ENCODE results near the gene KRT79. TPM values are rescaled to one million over a fixed set of nuclear protein-coding genes. Genes with fewer than 3 reads are reported as not detected.

The KRT79 gene
- total RNA-seq, 8 experiments from 2014 or later, result 0.32 to 0.90 TPM; not detected in 6

DNA sequence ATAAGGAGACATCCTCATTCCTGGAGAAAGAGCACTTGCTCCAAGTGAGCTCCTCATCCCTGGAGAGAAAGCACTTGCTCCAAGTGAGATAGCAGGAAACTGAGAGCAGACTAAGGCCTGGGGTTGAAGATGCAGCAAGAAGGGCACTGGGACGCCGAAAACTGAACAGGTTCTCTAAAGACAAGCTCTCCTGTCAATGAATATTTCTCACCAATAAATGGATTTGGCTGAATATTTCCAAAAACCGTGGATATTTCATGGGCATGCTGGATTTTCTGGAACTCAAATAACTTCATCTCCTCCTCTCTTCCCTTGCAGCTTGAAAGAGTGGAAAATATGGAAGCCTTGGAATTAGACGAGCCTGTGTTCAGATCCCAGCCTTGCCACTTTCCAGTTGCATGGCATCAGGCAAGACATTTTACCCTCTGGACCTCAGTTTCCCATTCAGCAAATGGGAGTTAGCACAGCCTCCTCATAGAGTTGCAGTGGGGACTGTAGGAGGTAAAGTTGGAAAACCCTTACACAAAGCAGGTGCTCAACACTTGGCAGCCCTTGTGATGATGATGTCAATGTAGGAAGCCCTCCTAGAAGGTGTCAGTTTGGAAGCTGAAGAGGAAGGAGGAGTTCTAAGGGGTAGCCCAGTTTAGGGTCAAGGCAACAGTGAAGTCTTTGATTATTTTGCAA is 52.6 kb downstream of the KRT79 start:
- in situ Hi-C loops (cut with MboI; ENCODE audit: low pct_unique_long_range_greater_than_20kb in 2 of 9, low sequenced_read_pairs in 9 of 9, unreplicated experiment in 9 of 9), result no loop called here

GRCh38 chr12:52779914-52780313 is 54.2 kb downstream of the KRT79 start:
- H3K27ac ChIP-seq, result no peak overlapping the region
- no peaks in the 10 kb centered on the region for H3K4me1 ChIP-seq (replicated peaks in 1 of 2)
- ATAC-seq (replicated peaks in 6 of 8), result no peak
- in situ Hi-C loops (cut with MboI; ENCODE audit: low pct_unique_long_range_greater_than_20kb in 2 of 9, low sequenced_read_pairs in 9 of 9, unreplicated experiment in 9 of 9), result no loop called here
- no peak overlapping the region for H3K4me3 ChIP-seq
- 43 to 100% (median 72%) methylated on average over 1 to 6 of the region's 6 CpGs; no CpG with 5 or more reads in 2 of the 10 experiments for WGBS, 10 experiments

More for the DNA sequence above, 52.6 kb downstream of the KRT79 start:
- Histone ChIP-seq H3K27ac (no peak overlapping the region), H3K4me1 (replicated peaks in 1 of 2) (no peaks in the 10 kb centered on the region), H3K4me3 (no peak overlapping the region)
- ATAC-seq (replicated peaks in 6 of 8), result no peak
- 20 to 70% (median 40%) methylated on average over 1 to 4 of the region's 4 CpGs; no CpG with 5 or more reads in 1 of the 10 experiments for WGBS, 10 experiments

DNA sequence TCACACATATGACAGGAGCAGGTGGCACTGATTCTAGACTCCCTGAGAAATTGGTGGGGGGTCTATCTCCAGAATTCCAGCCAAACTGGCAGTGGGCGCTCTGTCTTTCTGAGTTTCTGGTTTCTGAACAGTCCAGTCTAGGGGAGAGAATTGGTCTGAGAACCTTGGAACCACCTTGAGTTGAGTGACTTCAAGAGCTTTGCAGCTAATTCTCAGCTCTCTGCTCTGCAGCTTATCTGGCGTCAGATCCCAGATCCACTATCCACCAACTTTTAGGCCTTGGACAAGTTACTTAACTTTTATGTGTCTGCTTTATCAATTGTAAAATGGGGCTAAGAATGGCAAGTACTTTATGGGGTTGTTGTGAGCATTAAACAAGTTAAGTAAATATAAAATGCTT is 55.3 kb downstream of the KRT79 start:
- H3K4me1 ChIP-seq (replicated peaks in 1 of 2), result no peaks in the 10 kb centered on the region
- no peak for ATAC-seq (replicated peaks in 6 of 8)
- no peak overlapping the region for H3K27ac ChIP-seq
- H3K4me3 ChIP-seq, result no peak overlapping the region
- in situ Hi-C loops (cut with MboI; ENCODE audit: low pct_unique_long_range_greater_than_20kb in 2 of 9, low sequenced_read_pairs in 9 of 9, unreplicated experiment in 9 of 9), result no loop called here
- WGBS, 10 experiments, result 37 to 100% (median 82%) methylated on average over 1 to 2 of the region's 2 CpGs; no CpG with 5 or more reads in 4 of the 10 experiments

DNA sequence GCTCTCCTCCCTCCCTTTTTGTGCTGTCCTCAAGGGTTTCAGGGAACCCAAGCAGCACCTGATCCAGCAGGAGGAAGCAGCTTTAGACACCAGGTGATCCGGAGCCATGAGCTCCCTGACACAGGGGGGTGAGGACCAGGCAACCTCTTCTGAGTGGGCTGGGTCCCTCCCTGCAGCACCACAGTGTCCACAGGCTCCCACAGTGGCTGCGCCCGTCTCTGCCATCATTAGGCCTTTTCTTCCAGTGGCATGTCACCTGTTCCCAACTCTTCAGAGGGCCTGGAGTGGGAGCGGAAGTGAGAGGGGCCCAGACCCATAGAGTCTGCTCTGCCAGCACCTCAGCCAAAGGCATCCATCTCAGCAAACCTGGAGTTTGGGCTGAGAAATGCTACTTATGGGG is 56.5 kb downstream of the KRT79 start:
- no peaks in the 10 kb centered on the region for H3K4me1 ChIP-seq (replicated peaks in 1 of 2)
- no peak for ATAC-seq (replicated peaks in 6 of 8)
- in situ Hi-C loops (cut with MboI; ENCODE audit: low pct_unique_long_range_greater_than_20kb in 2 of 9, low sequenced_read_pairs in 9 of 9, unreplicated experiment in 9 of 9), result no loop called here
- no peak overlapping the region for H3K27ac ChIP-seq
- H3K4me3 ChIP-seq, result no peak overlapping the region
- WGBS, 10 experiments, result 20 to 80% (median 65%) methylated on average over 1 to 2 of the region's 4 CpGs; no CpG with 5 or more reads in 6 of the 10 experiments

DNA sequence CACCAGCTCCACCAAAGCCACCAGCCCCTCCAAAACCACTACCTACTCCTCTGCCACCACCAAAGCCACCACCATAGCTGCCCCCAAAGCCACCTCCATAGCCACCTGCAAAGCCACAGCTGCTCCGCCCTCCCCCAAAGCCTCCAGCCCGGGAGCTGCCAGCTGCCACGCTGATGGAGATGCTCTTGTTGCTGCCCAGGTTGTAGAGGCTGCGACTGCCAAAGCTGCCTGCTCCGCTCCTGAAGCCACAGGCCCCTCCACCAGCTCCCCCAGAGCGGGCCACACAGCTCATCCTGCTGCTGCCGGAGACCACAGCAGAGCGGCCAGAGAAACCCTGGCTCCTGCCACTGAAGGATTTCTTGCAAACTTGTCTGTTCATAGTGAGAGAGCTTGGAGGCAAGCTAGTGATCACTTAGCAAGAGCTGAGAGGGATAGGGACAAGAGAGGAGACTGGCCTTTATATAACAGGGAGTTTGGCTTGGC is 57.2 kb downstream of the KRT79 start, which contains the start of gene KRT76:
KRT76 (minus strand) TSS at position 433 of the 483 bp plus-strand sequence; CDS start at position 379, 54 bp downstream.
- WGBS, 10 experiments, result 17 to 80% (median 65%) methylated on average over 1 to 2 of the region's 8 CpGs; no CpG with 5 or more reads in 7 of the 10 experiments
- no peak for ATAC-seq (replicated peaks in 6 of 8)
- Histone ChIP-seq H3K27ac (no peak within 1 kb of the TSS), H3K4me1 (replicated peaks in 1 of 2) (no peaks in the 10 kb centered on the region), H3K4me3 (no peak within 1 kb of the TSS)
- in situ Hi-C loops (cut with MboI; ENCODE audit: low pct_unique_long_range_greater_than_20kb in 2 of 9, low sequenced_read_pairs in 9 of 9, unreplicated experiment in 9 of 9), result no loop called here

- H3K4me1 ChIP-seq (replicated peaks in 1 of 2), result no peaks in the 10 kb centered on the region
- no peak overlapping the region for H3K27ac ChIP-seq
- H3K4me3 ChIP-seq, result no peak overlapping the region
- in situ Hi-C loops (cut with MboI; ENCODE audit: low pct_unique_long_range_greater_than_20kb in 2 of 9, low sequenced_read_pairs in 9 of 9, unreplicated experiment in 9 of 9), result no loop called here
- WGBS, 10 experiments, result 100% methylated on average over 1 of the region's 5 CpGs; no CpG with 5 or more reads in 9 of the 10 experiments
- no peak for ATAC-seq (replicated peaks in 6 of 8)
These were observed 57.7 kb downstream of the KRT79 start for GRCh38 chr12:52776435-52776834.

GRCh38 chr12:52774629-52775250 is 59.4 kb downstream of the KRT79 start:
- in situ Hi-C loops (cut with MboI; ENCODE audit: low pct_unique_long_range_greater_than_20kb in 2 of 9, low sequenced_read_pairs in 9 of 9, unreplicated experiment in 9 of 9), result no loop called here
- no peaks in the 10 kb centered on the region for H3K4me1 ChIP-seq (replicated peaks in 1 of 2)
- no peak overlapping the region for H3K4me3 ChIP-seq
- 48 to 79% (median 56%) methylated on average over 4 to 5 of the region's 8 CpGs; no CpG with 5 or more reads in 6 of the 10 experiments for WGBS, 10 experiments
- peak in 1 of 8 experiments; percentile 35 for ATAC-seq (replicated peaks in 6 of 8)
- H3K27ac ChIP-seq, result no peak overlapping the region

GRCh38 chr12:52772772-52773171 is 61.3 kb downstream of the KRT79 start:
- H3K27ac ChIP-seq, result no peak overlapping the region
- no peak for ATAC-seq (replicated peaks in 6 of 8)
- no peaks in the 10 kb centered on the region for H3K4me1 ChIP-seq (replicated peaks in 1 of 2)
- 25 to 80% (median 60%) methylated on average over 1 to 3 of the region's 3 CpGs; no CpG with 5 or more reads in 4 of the 10 experiments for WGBS, 10 experiments
- H3K4me3 ChIP-seq, result no peak overlapping the region
- in situ Hi-C loops (cut with MboI; ENCODE audit: low pct_unique_long_range_greater_than_20kb in 2 of 9, low sequenced_read_pairs in 9 of 9, unreplicated experiment in 9 of 9), result no loop called here

GRCh38 chr12:52772188-52772587 is 61.9 kb downstream of the KRT79 start:
- 30 to 80% (median 64%) methylated on average over 2 to 3 of the region's 4 CpGs; no CpG with 5 or more reads in 4 of the 10 experiments for WGBS, 10 experiments
- in situ Hi-C loops (cut with MboI; ENCODE audit: low pct_unique_long_range_greater_than_20kb in 2 of 9, low sequenced_read_pairs in 9 of 9, unreplicated experiment in 9 of 9), result no loop called here
- no peak overlapping the region for H3K4me3 ChIP-seq
- no peak overlapping the region for H3K27ac ChIP-seq
- no peak for ATAC-seq (replicated peaks in 6 of 8)
- H3K4me1 ChIP-seq (replicated peaks in 1 of 2), result no peaks in the 10 kb centered on the region

GRCh38 chr12:52771505-52771904 is 62.6 kb downstream of the KRT79 start:
- no peak overlapping the region for H3K4me3 ChIP-seq
- no peak overlapping the region for H3K27ac ChIP-seq
- in situ Hi-C loops (cut with MboI; ENCODE audit: low pct_unique_long_range_greater_than_20kb in 2 of 9, low sequenced_read_pairs in 9 of 9, unreplicated experiment in 9 of 9), result no loop called here
- no peaks in the 10 kb centered on the region for H3K4me1 ChIP-seq (replicated peaks in 1 of 2)
- 6 to 100% (median 60%) methylated on average over 1 to 3 of the region's 4 CpGs; no CpG with 5 or more reads in 4 of the 10 experiments for WGBS, 10 experiments
- ATAC-seq (replicated peaks in 6 of 8), result no peak

Other genes starting within 250 kb of the KRT79 start
- gene KRT72, start 232.8 kb downstream of the KRT79 start, total RNA-seq, result under 1 TPM in 1 of 8 experiments, not detected in 7; 0.21 TPM
- gene KRT73, start 215.8 kb downstream of the KRT79 start, total RNA-seq, result under 1 TPM in 4 of 8 experiments, not detected in 4; 0.17 to 0.24 (median 0.21) TPM
- gene KRT2, start 182.1 kb downstream of the KRT79 start, total RNA-seq, result under 1 TPM in 4 of 8 experiments, not detected in 4; 0.08 to 0.62 (median 0.35) TPM
- gene KRT1, start 153.9 kb downstream of the KRT79 start, total RNA-seq, result under 1 TPM in 3 of 8 experiments, not detected in 5; 0.17 to 0.24 (median 0.20) TPM
- under 1 TPM in 4 of 8 experiments, not detected in 4; 0.09 to 0.38 (median 0.21) TPM for gene KRT77, start 130.8 kb downstream of the KRT79 start, total RNA-seq
- under 1 TPM in 5 of 8 experiments, not detected in 3; 0.08 to 0.38 (median 0.14) TPM for gene KRT76, start 57.0 kb downstream of the KRT79 start, total RNA-seq
- under 1 TPM in 4 of 8 experiments, not detected in 4; 0.24 to 0.66 (median 0.25) TPM for gene KRT3, start 38.2 kb downstream of the KRT79 start, total RNA-seq
- 1 to 10 TPM in 1 of 8 experiments, under 1 TPM in 4, not detected in 3; 0.14 to 1.7 (median 0.66) TPM for gene KRT4, start 20.2 kb downstream of the KRT79 start, total RNA-seq
- 1 to 10 TPM in 2 of 8 experiments, under 1 TPM in 3, not detected in 3; 0.09 to 1.5 (median 0.71) TPM for gene KRT78, start 14.7 kb upstream of the KRT79 start, total RNA-seq
- 10 to 100 TPM in 2 of 8 experiments, 1 to 10 TPM in 6; 1.2 to 11.5 (median 8.3) TPM for gene KRT8, start 70.8 kb upstream of the KRT79 start, total RNA-seq
- 10 to 100 TPM in 4 of 8 experiments, 1 to 10 TPM in 3, under 1 TPM in 1; 0.43 to 88.6 (median 14.6) TPM for gene KRT18, start 114.8 kb upstream of the KRT79 start, total RNA-seq
- gene EIF4B, start 172.1 kb upstream of the KRT79 start, total RNA-seq, result 100 to 1,000 TPM; 367 to 585 (median 537) TPM
- gene TNS2, start 215.8 kb upstream of the KRT79 start, total RNA-seq, result 10 to 100 TPM in 3 of 8 experiments, 1 to 10 TPM in 5; 3.4 to 24.6 (median 7.6) TPM
- 10 to 100 TPM; 10.8 to 40.1 (median 17.9) TPM for gene SPRYD3, start 245.1 kb upstream of the KRT79 start, total RNA-seq

Data from motor neuron (in vitro differentiated cells).